Brain microvascular endothelial cell (primary cell): ENCODE measurements around the gene ATE1.

Experiments
- DNase-seq: peaks from one replicate; pipeline ENCODE4 v3.0.0-alpha.2; 2020
- H3K27ac ChIP-seq: fragments of 250-450 bp; sonication (Bioruptor Pico); 2 replicates; pipeline ENCODE4 v1.5.1; 2020; ENCODE audit warnings: mild to moderate bottlenecking, moderate library complexity
- H3K27me3 ChIP-seq: fragments of 250-450 bp; sonication (Bioruptor Pico); replicated peaks from 2 replicates; pipeline ENCODE4 v1.5.1; 2020; ENCODE audit warnings: mild to moderate bottlenecking
- H3K36me3 ChIP-seq: fragments of 250-450 bp; sonication (Bioruptor Pico); replicated peaks from 2 replicates; pipeline ENCODE4 v1.5.1; 2020; ENCODE audit warnings: mild to moderate bottlenecking
- H3K4me3 ChIP-seq: 2 replicates; pipeline ENCODE4 v1.5.1; 2011; ENCODE audit warnings: low read depth, mild to moderate bottlenecking, control low read depth, low read length, moderate library complexity
- in situ Hi-C: cut with HindIII; loops from 2 replicates; pipeline ENCODE4 v1.10.0; 2017; ENCODE audit warnings: low sequenced_read_pairs, low pct_ligation_motif_present
- TF ChIP-seq, protein P1 (sequence below): IDR thresholded peaks from 2 replicates; pipeline ENCODE4 v1.5.1; 2011; ENCODE audit warnings: low read depth, mild to moderate bottlenecking, moderate library complexity, low read length, control low read depth, inconsistent platforms; ENCODE audit errors: missing control alignments

Gene ATE1

DNA sequence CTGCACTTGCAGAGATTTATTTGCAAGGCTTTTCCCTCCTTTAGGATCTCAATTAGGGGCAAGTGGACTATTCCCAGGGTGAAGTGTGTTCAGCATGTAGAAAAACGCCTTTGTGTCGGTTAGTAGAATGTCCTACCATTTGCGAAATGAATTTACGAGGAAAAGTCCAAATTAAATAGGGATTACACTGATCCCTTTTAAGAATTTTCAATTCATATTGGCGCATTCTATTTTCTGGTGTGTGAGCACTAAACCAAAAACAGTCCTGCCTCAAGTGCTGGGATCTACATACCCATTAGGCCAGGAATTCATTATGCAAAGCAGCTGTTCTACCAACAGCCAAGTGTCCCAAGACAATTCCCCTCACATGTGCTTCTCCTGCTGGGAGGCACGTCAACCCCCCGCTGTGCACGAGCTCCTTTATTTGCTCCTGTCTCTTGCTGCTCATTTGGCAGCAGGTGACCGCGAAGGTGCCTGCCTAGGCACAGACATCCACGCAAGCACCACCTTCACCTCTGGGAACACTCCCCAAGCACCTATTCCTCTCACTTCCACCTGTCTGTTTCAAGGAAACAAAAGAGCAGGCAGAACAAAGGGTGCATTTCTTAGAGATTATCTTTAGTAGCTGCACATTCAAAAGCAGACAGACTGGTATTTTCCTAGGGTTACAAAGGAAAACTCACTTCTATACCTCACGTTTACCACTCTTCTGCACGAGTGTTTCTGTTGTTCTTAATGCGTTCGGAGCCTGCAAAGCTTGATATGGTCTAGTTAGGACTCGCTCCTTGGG is 195.0 kb downstream of the ATE1 start:
- TF ChIP-seq, protein P1, sequence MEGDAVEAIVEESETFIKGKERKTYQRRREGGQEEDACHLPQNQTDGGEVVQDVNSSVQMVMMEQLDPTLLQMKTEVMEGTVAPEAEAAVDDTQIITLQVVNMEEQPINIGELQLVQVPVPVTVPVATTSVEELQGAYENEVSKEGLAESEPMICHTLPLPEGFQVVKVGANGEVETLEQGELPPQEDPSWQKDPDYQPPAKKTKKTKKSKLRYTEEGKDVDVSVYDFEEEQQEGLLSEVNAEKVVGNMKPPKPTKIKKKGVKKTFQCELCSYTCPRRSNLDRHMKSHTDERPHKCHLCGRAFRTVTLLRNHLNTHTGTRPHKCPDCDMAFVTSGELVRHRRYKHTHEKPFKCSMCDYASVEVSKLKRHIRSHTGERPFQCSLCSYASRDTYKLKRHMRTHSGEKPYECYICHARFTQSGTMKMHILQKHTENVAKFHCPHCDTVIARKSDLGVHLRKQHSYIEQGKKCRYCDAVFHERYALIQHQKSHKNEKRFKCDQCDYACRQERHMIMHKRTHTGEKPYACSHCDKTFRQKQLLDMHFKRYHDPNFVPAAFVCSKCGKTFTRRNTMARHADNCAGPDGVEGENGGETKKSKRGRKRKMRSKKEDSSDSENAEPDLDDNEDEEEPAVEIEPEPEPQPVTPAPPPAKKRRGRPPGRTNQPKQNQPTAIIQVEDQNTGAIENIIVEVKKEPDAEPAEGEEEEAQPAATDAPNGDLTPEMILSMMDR: no peak
- Histone ChIP-seq H3K27ac (no peak overlapping the region), H3K36me3 (no peaks in the 10 kb centered on the region), H3K4me3 (no peak overlapping the region), H3K27me3 (no peaks in the 10 kb centered on the region)
- in situ Hi-C loops: loop anchor here (25.0 kb wide), 1 partner anchor 796 kb away; no protein-coding TSS in a partner anchor
- no peak for DNase-seq

DNA sequence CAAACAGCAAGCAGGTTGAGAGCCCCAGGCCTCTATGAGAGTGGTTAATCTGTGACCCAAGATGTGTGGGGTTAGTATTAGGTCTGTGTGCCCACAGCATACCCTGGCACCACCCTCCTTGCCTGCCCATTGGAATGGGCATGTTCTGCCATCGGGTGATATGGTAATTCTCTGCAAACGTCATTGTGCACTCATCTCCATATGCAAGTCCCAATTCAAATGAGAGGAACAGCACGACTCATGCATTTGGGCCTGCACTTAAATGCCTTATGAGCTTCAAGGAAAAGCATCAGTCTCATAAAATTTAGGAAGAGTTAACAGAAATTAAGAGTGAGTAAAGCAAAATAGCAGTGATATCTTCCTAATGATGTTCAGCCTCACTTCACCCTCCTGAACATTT is 195.7 kb downstream of the ATE1 start:
- TF ChIP-seq, protein P1: no peak
- no peak overlapping the region for H3K4me3 ChIP-seq
- no peaks in the 10 kb centered on the region for H3K36me3 ChIP-seq
- no peaks in the 10 kb centered on the region for H3K27me3 ChIP-seq
- no peak overlapping the region for H3K27ac ChIP-seq
- DNase-seq: no peak
- in situ Hi-C loops: loop anchor here (25.0 kb wide), 1 partner anchor 795 kb away; no protein-coding TSS in a partner anchor

DNA sequence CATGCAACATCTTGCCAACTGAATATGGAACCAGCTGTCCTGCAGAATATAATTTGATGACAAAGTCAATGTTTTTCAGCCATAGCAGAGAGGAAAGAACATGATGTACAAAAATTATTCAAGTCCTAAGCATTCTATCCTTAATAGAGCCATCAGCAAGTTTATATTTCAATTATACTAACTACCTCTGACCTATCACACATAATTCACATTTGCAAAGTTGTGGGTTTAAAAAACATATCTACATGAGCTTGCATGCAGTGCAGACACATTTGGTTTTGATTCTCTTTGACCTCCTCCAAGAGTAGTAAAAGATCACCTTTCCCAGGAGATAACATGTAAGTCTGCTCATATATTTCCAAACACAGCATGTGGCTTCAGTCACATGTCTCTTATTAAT is 203.5 kb downstream of the ATE1 start:
- Histone ChIP-seq H3K36me3 (no peaks in the 10 kb centered on the region), H3K27me3 (no peaks in the 10 kb centered on the region), H3K27ac (no peak overlapping the region), H3K4me3 (no peak overlapping the region)
- no peak for DNase-seq
- TF ChIP-seq, protein P1: no peak
- in situ Hi-C loops: no loop called here

DNA sequence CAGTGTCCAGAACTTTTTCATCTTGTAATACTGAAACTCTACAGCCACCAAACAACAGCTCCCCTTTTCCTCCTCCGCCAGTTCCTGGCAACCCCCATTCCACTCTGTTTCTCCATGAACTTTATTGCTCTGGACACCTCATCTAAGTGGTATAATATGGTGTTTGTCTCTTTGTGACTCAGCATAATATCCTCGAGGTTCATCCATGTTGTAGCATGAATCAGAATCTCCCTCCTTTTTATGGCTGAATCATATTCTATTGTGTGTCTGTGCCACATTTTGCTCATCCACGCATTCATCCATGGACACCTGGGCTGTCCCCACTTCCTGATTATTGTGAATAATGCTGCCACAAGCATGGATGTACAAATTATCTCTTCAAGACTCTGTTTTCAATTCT is 205.2 kb downstream of the ATE1 start:
- in situ Hi-C loops: no loop called here
- no peak for DNase-seq
- H3K4me3 ChIP-seq: no peak overlapping the region
- no peaks in the 10 kb centered on the region for H3K27me3 ChIP-seq
- no peak overlapping the region for H3K27ac ChIP-seq
- H3K36me3 ChIP-seq: no peaks in the 10 kb centered on the region
- TF ChIP-seq, protein P1: no peak

DNA sequence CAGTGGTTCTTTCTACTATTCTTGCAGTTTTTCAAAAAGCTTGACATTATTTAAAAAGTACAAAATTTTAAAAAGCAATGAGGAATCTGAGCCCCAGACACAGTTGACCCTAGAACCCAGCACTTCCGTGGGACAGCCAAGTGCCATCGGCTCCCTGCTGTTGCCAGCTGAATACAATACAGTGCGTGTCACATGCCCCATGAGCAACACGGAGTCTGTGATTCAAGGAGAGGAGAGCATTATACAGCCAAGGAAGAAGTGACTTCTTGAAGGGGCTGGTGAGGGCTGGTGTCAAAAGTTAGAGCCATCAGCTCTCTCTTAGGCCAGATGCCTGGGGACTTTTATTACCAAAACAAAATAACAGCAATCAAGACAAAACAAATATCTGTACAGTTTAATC is 206.6 kb downstream of the ATE1 start:
- Histone ChIP-seq H3K4me3 (no peak overlapping the region), H3K27me3 (no peaks in the 10 kb centered on the region), H3K27ac (no peak overlapping the region), H3K36me3 (no peaks in the 10 kb centered on the region)
- in situ Hi-C loops: no loop called here
- DNase-seq: no peak
- TF ChIP-seq, protein P1: no peak

DNA sequence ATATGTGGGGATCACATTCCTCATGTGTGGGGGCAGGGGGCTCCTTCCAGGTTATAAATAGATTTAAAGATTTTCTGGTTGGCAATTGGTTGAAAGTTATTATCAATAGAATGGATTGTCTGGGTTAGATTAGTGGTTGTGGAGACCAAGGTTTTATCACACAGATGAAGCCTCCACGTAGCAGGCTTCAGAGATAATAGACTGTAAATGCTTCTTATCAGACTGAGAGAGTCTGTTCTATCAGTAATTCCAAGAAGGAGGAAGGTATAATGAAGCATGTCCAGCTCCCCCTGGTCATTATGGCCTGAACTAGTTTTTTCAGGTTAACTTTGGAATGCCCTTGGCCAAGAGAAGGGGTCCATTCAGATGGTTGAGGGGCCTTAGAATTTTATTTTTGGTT is 211.9 kb downstream of the ATE1 start:
- H3K4me3 ChIP-seq: no peak overlapping the region
- in situ Hi-C loops: no loop called here
- no peaks in the 10 kb centered on the region for H3K27me3 ChIP-seq
- TF ChIP-seq, protein P1: no peak
- H3K27ac ChIP-seq: no peak overlapping the region
- no peaks in the 10 kb centered on the region for H3K36me3 ChIP-seq
- DNase-seq: no peak
